ENCODE data around the gene BANP. TPM values are rescaled to one million over a fixed set of nuclear protein-coding genes. Genes with fewer than 3 reads are reported as not detected.
"Not testable (repeated sequence)": the region's sequence is repeated elsewhere in the genome, so short reads cannot be mapped to it uniquely, and the experiment has no call there.

The BANP gene
- polyA plus RNA-seq, 2 donors = 6.5 to 13.6 TPM

DNA sequence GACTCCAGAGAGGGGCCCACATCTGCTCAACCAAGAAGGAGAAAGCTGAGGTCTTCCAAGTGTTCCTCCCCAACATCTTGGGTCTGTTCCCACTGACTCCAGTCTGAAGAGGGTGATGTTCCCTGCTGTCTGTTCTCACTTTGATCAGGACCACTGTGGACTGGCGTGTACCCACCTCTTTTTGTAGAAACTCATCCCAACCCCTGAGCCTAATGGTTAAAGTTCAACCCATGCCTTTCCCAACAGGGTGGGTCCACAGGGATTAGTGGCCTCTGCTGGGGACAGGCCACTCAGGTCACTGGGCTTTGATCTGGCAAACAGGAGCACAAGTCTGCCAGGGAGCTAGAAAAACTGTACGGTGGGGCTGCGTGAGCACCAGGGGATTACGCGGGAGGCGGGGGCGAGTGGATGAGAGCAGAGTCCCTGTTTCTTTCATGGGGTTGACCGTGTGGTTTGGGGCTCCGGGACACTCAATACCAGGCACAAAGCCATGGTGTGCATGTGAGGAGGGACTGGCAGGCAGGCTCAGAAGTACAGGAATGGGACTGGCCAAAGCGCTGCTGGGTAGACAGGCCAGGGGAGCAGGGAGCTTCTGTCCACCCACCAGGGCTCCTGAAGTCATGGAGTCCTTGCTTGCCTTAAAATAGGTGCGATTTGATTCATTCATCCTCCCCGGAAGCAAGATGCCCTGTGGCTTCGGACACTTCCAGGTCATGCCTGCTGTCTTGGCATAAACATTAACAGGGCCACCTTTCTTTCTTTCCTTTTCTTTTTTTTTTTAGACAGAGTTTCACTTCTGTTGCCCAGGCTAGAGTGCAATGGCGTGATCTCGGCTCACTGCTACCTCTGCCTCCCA, 14.6 kb upstream of the BANP start, which contains the start of gene CA5A:
Gene CA5A (minus strand): TSS at position 155 of the 856 bp plus-strand sequence. CDS start 79 bp downstream, at position 76.
- H3K4me1 ChIP-seq (ENCODE audit: control insufficient read depth in 2 of 2, insufficient read depth in 2 of 2, low read length in 1 of 2) = no peaks in the 10 kb centered on the region
- WGBS, 2 donors = 87 to 88% methylated on average over 15 of the region's 15 CpGs
- H3K36me3 ChIP-seq (ENCODE audit: control insufficient read depth in 2 of 2, insufficient read depth in 2 of 2, low read length in 1 of 2) = no peaks in the 10 kb centered on the region
- H3K4me3 ChIP-seq (ENCODE audit: low read depth in 1 of 2, low read length in 2 of 2) = no peak within 1 kb of the TSS
- H3K27ac ChIP-seq (ENCODE audit: low read depth in 2 of 2, low read length in 1 of 2) = no peak within 1 kb of the TSS
- H3K27me3 ChIP-seq (ENCODE audit: control insufficient read depth in 1 of 2, insufficient read depth in 2 of 2, low read length in 2 of 2) = peaks cover 0 to 2% of the 10 kb centered on the region in 2 donors
- no peaks in the 10 kb centered on the region for H3K9me3 ChIP-seq (ENCODE audit: control insufficient read depth in 2 of 2, insufficient read depth in 1 of 2, low read depth in 1 of 2, low read length in 1 of 2)

DNA sequence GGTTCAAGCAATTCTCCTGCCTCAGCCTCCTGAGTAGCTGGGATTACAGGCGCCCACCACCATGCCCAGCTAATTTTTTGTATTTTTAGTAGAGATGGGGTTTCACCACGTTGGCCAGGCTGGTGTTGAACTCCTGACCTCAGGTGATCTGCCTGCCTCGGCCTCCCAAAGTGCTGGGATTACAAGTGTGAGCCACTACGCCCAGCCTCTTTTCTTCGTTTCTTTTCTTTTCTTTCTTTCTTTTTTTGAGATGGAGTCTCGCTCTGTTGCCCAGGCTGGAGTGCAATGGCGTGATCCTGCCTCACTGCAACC, 14.0 kb upstream of the BANP start:
- not testable (repeated sequence) for H3K27ac ChIP-seq (ENCODE audit: low read depth in 2 of 2, low read length in 1 of 2); H3K36me3 ChIP-seq (ENCODE audit: control insufficient read depth in 2 of 2, insufficient read depth in 2 of 2, low read length in 1 of 2); H3K4me1 ChIP-seq (ENCODE audit: control insufficient read depth in 2 of 2, insufficient read depth in 2 of 2, low read length in 1 of 2); H3K27me3 ChIP-seq (ENCODE audit: control insufficient read depth in 1 of 2, insufficient read depth in 2 of 2, low read length in 2 of 2); H3K9me3 ChIP-seq (ENCODE audit: control insufficient read depth in 2 of 2, insufficient read depth in 1 of 2, low read depth in 1 of 2, low read length in 1 of 2); H3K4me3 ChIP-seq (ENCODE audit: low read depth in 1 of 2, low read length in 2 of 2)
- 86 to 89% methylated on average over 7 of the region's 7 CpGs for WGBS, 2 donors

DNA sequence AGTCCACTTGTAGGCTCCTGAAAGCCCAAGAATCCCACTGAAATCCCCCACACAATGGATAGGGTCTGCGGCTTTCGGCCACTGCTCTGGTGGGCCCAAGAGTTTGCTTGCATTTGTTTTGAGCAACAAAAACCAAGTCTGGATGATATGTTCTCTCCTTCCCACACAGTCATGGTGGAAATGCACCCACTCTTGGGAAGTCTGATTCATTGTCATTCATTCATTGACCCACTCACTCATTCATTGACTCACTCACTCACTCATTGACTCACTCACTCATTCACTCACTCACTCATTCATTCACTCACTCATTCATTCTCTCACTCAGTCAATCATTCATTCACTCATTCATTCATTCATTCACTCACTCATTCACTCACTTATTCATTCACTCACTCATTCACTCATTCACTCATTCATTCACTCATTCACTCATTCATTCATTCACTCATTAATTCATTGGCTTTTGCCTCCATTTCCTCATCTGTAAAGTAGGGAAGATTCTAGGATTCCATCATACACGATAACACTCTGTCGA, 12.8 kb upstream of the BANP start:
- WGBS, 2 donors = 94 to 95% methylated on average over 4 of the region's 4 CpGs
- H3K9me3 ChIP-seq (ENCODE audit: control insufficient read depth in 2 of 2, insufficient read depth in 1 of 2, low read depth in 1 of 2, low read length in 1 of 2) = no peaks in the 10 kb centered on the region
- no peak overlapping the region for H3K27ac ChIP-seq (ENCODE audit: low read depth in 2 of 2, low read length in 1 of 2)
- H3K4me3 ChIP-seq (ENCODE audit: low read depth in 1 of 2, low read length in 2 of 2) = no peak overlapping the region
- no peaks in the 10 kb centered on the region for H3K36me3 ChIP-seq (ENCODE audit: control insufficient read depth in 2 of 2, insufficient read depth in 2 of 2, low read length in 1 of 2)
- no peaks in the 10 kb centered on the region for H3K4me1 ChIP-seq (ENCODE audit: control insufficient read depth in 2 of 2, insufficient read depth in 2 of 2, low read length in 1 of 2)
- no peaks in the 10 kb centered on the region for H3K27me3 ChIP-seq (ENCODE audit: control insufficient read depth in 1 of 2, insufficient read depth in 2 of 2, low read length in 2 of 2)

DNA sequence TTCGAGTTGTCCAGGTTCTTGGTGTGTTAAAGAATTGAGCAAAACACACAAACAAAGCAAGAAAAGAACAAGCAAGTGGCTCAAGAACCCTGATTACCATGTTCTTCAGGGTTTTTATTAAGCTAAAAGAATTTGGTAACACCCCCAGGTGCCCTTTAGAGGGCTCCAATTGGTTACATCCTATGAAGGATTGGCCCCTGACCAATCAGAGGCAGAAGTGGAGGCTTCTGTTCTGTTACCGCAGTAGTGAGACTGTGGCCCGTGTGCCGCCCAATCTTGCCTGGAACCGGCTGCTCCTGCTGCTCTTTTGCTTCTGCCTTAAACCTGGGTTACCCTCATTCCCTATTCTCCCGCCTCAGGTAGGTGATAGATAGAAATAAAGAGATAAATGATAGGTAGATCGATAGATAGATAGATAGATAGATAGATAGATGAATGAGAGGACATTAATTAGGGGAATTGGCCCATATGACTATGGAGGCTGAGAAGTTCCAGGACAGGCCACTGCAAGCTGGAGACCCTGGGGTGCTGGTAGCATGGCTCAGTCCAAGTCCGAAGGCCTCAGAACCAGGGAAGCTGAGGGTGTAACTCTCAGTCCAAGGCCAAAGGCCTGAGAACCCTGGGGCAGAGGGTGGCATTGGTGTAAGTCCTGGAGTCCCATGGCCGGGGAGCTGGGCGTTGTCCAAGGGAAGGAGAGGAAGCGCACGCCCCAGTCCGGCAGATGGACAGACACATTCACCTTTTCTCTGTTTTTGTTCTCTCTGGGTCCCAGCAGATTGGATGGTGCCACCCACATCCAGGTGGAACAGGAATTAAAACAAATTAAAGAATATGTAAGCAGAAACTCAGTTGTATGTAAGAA, 11.4 kb upstream of the BANP start:
- 87 to 92% methylated on average over 13 of the region's 13 CpGs for WGBS, 2 donors
- Histone ChIP-seq H3K27me3 (ENCODE audit: control insufficient read depth in 1 of 2, insufficient read depth in 2 of 2, low read length in 2 of 2) (no peaks in the 10 kb centered on the region), H3K4me1 (ENCODE audit: control insufficient read depth in 2 of 2, insufficient read depth in 2 of 2, low read length in 1 of 2) (no peaks in the 10 kb centered on the region), H3K9me3 (ENCODE audit: control insufficient read depth in 2 of 2, insufficient read depth in 1 of 2, low read depth in 1 of 2, low read length in 1 of 2) (no peaks in the 10 kb centered on the region), H3K4me3 (ENCODE audit: low read depth in 1 of 2, low read length in 2 of 2) (no peak overlapping the region), H3K27ac (ENCODE audit: low read depth in 2 of 2, low read length in 1 of 2) (no peak overlapping the region), H3K36me3 (ENCODE audit: control insufficient read depth in 2 of 2, insufficient read depth in 2 of 2, low read length in 1 of 2) (no peaks in the 10 kb centered on the region)

DNA sequence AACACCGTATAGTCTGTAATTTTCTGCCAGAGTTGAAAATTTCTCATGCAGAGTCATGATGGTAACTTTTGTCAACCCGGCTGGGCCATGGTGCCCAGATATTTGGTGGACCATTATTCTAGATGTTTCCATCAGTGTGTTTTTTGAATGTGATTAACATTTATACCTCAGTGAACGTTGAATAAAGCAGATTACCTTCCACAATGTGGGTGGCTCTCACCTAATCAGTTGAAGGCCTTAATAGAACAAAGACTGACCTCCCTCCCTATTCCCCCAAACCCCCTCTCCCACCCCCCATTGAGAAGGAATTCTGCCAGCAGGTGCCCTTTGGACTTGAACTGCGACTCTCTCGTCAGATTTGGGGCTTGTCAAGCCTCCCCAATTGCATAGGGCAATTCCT, 8.6 kb upstream of the BANP start:
- Histone ChIP-seq H3K9me3 (ENCODE audit: control insufficient read depth in 2 of 2, insufficient read depth in 1 of 2, low read depth in 1 of 2, low read length in 1 of 2) (no peaks in the 10 kb centered on the region), H3K4me3 (ENCODE audit: low read depth in 1 of 2, low read length in 2 of 2) (no peak overlapping the region), H3K36me3 (ENCODE audit: control insufficient read depth in 2 of 2, insufficient read depth in 2 of 2, low read length in 1 of 2) (no peaks in the 10 kb centered on the region), H3K4me1 (ENCODE audit: control insufficient read depth in 2 of 2, insufficient read depth in 2 of 2, low read length in 1 of 2) (no peaks in the 10 kb centered on the region), H3K27ac (ENCODE audit: low read depth in 2 of 2, low read length in 1 of 2) (no peak overlapping the region), H3K27me3 (ENCODE audit: control insufficient read depth in 1 of 2, insufficient read depth in 2 of 2, low read length in 2 of 2) (no peaks in the 10 kb centered on the region)
- WGBS, 2 donors = 72 to 74% methylated on average over 5 of the region's 5 CpGs

DNA sequence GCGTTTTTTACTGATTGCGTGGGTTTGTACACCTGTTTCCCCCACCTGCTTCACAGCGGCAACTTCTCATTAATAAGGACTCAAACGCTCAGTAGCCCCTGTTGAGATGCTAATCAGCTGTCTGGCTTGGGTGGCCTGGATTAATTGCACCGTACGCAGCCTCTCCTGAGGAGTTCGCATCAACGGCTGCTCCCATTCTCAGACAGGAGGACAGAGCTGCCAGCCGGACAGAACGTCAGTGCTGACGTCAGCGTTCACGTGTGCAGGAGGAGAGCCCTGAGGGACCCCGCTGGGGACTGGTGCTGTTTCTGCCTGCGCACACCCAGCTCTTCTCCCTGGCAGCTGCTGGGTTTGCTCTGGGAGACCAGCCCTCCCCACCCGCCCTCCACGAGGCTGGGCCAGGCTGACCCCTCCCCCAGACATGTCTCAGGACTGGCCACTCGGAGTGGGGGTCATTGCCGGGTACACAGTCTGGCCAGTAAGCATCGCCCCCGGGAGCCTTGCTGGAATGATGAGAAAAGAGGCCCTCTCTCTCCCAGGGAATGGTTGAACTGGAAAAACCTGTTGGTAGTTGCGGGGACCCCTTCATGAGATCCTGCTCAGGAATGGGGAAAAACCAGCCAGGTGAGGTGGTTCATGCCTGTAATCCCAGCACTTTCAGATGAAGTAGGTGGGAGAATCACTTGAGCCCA, 5.7 kb upstream of the BANP start:
- H3K9me3 ChIP-seq (ENCODE audit: control insufficient read depth in 2 of 2, insufficient read depth in 1 of 2, low read depth in 1 of 2, low read length in 1 of 2) = no peaks in the 10 kb centered on the region
- H3K36me3 ChIP-seq (ENCODE audit: control insufficient read depth in 2 of 2, insufficient read depth in 2 of 2, low read length in 1 of 2) = no peaks in the 10 kb centered on the region
- H3K4me3 ChIP-seq (ENCODE audit: low read depth in 1 of 2, low read length in 2 of 2) = peak overlapping the region in 1 of 2 donors; percentile 9
- H3K4me1 ChIP-seq (ENCODE audit: control insufficient read depth in 2 of 2, insufficient read depth in 2 of 2, low read length in 1 of 2) = no peaks in the 10 kb centered on the region
- H3K27ac ChIP-seq (ENCODE audit: low read depth in 2 of 2, low read length in 1 of 2) = peak overlapping the region; percentile 69 to 74
- no peaks in the 10 kb centered on the region for H3K27me3 ChIP-seq (ENCODE audit: control insufficient read depth in 1 of 2, insufficient read depth in 2 of 2, low read length in 2 of 2)
- WGBS, 2 donors = 18 to 19% methylated on average over 22 of the region's 22 CpGs

DNA sequence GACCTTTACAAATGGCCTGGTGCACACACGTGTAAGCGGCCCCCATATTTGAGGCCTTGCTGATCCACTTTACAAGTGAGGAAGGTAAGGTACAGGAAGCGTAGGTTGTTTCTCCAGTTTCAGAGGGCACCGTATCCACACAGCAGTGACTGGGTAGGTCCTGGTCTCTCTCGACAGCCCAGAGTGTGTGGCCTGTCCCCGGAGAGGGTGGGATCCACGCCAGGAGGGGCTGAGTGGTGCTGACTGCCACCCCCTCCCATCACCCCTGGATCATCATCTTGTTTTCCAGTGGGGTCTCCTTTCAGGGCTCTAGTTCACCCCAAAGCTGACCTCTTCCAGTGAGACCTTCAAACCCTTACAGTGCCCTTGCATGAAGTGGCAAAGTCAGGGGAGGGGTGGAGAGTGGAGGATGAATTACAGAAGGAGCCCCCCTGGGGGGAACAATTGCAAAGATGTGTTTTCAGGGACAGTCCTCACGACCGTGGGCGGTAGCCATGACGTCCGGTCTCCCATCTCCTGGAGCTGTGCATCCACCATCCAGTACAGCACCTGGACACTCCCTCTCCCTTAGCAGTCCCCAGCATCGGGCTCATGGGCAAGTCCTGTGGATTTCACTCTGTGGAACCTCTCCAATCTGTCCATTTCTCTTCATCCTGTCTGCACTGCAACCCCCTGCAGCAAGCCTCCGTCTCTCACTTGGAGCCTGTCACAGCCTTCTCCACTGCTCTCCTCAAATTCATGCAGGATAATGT, 4.5 kb upstream of the BANP start:
- WGBS, 2 donors = 87 to 88% methylated on average over 14 of the region's 14 CpGs
- Histone ChIP-seq H3K27me3 (ENCODE audit: control insufficient read depth in 1 of 2, insufficient read depth in 2 of 2, low read length in 2 of 2) (no peaks in the 10 kb centered on the region), H3K4me3 (ENCODE audit: low read depth in 1 of 2, low read length in 2 of 2) (no peak overlapping the region)

DNA sequence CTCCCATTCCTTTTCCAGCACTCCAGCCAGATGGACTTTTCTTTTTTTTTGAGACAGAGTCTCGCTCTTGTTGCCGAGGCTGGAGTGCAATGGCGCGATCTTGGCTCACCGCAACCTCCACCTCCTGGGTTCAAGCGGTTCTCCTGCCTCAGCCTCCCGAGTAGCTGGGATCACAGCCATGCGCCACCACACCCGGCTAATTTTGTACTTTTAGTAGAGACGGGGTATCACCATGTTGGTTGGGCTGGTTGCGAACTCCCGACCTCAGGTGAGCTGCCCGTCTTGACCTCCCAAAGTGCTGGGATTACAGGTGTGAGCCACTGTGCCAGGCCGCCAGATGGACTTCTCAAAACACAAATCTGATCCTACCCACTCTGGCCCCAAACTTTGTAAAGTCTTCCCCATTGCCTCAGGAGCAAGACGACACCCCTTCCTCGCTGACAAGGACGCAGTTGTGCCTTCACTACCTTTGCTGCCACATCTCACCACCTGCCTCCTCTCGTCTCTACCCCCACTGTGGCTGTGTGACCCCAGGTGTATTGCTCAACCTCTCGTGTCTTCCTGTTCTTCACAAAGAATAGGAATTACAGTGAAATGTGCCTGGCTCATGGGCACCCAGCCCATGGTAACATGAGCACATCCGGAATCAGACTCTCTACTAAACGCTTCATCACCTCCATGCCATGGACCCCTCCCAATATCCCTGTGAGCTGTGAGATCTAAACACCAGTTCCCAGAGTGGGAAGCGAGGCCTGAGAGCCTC, 3.7 kb upstream of the BANP start:
- no peaks in the 10 kb centered on the region for H3K9me3 ChIP-seq (ENCODE audit: control insufficient read depth in 2 of 2, insufficient read depth in 1 of 2, low read depth in 1 of 2, low read length in 1 of 2)
- no peak overlapping the region for H3K4me3 ChIP-seq (ENCODE audit: low read depth in 1 of 2, low read length in 2 of 2)
- H3K4me1 ChIP-seq (ENCODE audit: control insufficient read depth in 2 of 2, insufficient read depth in 2 of 2, low read length in 1 of 2) = no peaks in the 10 kb centered on the region
- H3K36me3 ChIP-seq (ENCODE audit: control insufficient read depth in 2 of 2, insufficient read depth in 2 of 2, low read length in 1 of 2) = no peaks in the 10 kb centered on the region
- no peak overlapping the region for H3K27ac ChIP-seq (ENCODE audit: low read depth in 2 of 2, low read length in 1 of 2)
- no peaks in the 10 kb centered on the region for H3K27me3 ChIP-seq (ENCODE audit: control insufficient read depth in 1 of 2, insufficient read depth in 2 of 2, low read length in 2 of 2)
- 90 to 91% methylated on average over 22 of the region's 22 CpGs for WGBS, 2 donors

More for the DNA sequence above, 4.5 kb upstream of the BANP start:
- no peaks in the 10 kb centered on the region for H3K36me3 ChIP-seq (ENCODE audit: control insufficient read depth in 2 of 2, insufficient read depth in 2 of 2, low read length in 1 of 2)
- no peak overlapping the region for H3K27ac ChIP-seq (ENCODE audit: low read depth in 2 of 2, low read length in 1 of 2)
- H3K4me1 ChIP-seq (ENCODE audit: control insufficient read depth in 2 of 2, insufficient read depth in 2 of 2, low read length in 1 of 2) = no peaks in the 10 kb centered on the region
- no peaks in the 10 kb centered on the region for H3K9me3 ChIP-seq (ENCODE audit: control insufficient read depth in 2 of 2, insufficient read depth in 1 of 2, low read depth in 1 of 2, low read length in 1 of 2)

Data from esophagus (tissue), 2 donors.